SH-SY5Y (cell line): ENCODE results near the gene PADI1.

ENCODE experiments used
- GATA2 ChIP-seq: IDR thresholded peaks from 2 replicates; pipeline ENCODE4 v1.6.1; 2011; ENCODE audit warnings: mild to moderate bottlenecking, low read depth, low read length
- GATA3 ChIP-seq: IDR thresholded peaks from 2 replicates; pipeline ENCODE4 v1.6.1; 2011; ENCODE audit warnings: low read depth, mild to moderate bottlenecking, low read length, moderate library complexity

- no peak for TF ChIP-seq GATA2
- TF ChIP-seq GATA3, result no peak
These were observed 23.7 kb downstream of the PADI1 start for GRCh38 chr1:17228619-17229018.
